ENCODE measurements around the gene CIAO3.
"Not testable (repeated sequence)": the region's sequence is repeated elsewhere in the genome, so short reads cannot be mapped to it uniquely, and the experiment has no call there.

The CIAO3 gene

DNA sequence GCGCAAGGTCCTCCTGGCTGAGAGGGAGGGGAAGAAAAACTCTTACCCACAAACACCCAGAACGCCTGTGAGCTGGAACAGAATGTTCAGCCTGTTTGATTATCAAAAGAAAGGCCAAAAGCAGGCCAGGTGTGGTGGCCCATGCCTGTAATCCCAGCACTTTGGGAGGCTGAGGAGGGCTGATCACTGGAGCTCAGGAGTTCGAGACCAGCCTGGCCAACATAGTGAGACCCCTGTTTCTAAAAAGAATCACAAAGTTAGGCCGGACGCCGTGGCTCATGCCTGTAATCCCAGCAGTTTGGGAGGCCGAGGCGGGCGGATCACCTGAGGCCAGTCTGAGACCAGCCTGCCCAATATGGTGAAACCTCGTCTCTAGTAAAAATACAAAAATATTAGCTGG, 35.5 kb upstream of the CIAO3 start:
- in situ Hi-C loops (cut with HindIII; ENCODE audit: low sequenced_read_pairs): not testable (repeated sequence)

DNA sequence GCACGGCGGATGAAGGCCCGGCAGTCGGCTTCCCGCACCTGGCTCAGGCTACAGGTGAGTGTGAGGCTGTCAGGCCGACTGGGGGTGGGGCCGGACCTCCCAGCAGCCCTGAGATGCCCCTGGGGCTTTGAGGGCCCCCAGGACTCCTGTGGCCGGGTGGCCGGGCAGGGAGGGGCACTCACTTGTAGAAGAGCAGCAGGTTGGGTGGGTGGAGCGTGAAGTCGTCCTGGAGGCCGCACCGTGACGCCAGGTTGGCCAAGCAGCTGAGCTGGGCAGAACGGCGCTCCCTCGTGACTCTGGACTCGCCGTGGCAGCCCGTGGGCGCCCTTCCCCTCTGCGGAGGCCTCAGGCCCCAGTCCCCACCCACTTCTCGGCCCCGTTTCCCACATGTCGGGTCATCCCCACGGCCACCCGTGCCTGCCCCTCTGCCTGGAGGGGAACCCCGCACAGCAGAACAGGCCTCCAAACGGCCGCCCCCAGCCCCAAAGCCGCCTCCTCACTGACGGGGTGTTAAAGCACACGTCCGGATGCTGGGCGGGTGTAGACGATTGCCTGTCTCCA, 34.5 kb upstream of the CIAO3 start:
- in situ Hi-C loops (cut with HindIII; ENCODE audit: low sequenced_read_pairs): no loop called here

DNA sequence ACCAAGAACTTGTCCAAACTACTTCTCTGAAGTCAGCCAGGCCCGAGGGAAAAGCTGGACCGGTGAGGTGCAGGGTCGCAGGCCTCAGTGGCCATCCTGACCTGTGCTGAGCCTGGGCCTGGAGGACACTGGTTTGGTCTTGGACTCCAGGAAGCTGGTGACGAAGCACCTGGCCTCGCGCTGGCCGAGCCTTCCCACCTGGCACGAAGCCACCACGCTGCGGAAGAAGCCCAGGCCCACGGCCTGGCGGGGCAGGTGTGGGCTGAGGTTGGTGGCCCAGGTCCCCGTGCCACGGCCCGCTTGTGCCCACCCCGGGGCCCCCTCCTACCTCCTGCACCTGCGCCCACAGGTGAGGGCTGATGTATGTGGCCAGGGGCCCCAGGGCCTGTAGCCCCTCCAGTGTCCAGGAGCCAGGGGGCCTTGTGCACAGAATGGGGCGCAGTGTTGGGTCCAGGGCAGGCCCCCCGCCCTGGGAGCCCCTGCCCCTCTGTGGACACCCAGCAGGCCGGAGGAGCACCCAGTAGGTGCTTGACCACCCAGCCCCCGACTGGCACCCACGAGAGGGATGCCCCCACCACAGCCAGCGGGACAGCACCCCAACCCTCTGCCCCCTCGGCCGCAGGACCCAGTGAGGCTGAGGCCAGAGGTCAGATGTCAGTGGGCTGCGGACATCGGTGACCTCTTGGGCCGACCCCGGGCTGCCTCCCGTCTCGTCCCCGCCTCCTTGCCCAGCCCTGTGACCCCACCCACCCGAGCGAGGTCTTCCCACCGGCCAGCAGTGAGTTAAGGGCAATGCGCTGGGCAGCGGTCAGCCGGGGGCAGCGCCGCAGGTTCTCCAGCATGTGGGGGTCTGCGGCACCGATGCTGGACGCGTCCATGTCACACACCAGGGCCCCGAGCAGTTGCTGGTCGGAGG, 33.5 kb upstream of the CIAO3 start:
- in situ Hi-C loops (cut with HindIII; ENCODE audit: low sequenced_read_pairs): no loop called here

DNA sequence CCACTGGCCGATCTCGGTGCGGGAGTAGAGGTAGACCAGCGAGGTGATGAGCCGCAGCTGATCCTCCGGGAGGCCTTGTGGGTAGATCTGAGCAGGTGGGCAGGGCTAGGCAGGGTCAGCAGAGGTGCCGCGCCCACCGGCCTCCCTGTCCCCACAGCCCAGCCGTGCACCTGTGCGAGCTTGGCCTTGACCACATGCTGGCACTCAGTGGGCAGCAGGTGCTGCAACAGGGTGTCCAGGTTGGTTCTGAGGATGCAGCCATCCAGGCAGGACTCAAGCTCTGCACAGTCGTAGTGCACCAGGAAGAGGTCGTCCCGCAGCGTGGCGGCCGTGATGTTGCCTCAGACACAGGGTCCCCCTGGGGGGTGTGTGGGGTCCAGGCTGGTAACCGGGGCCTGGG, 32.2 kb upstream of the CIAO3 start:
- in situ Hi-C loops (cut with HindIII; ENCODE audit: low sequenced_read_pairs): no loop called here

DNA sequence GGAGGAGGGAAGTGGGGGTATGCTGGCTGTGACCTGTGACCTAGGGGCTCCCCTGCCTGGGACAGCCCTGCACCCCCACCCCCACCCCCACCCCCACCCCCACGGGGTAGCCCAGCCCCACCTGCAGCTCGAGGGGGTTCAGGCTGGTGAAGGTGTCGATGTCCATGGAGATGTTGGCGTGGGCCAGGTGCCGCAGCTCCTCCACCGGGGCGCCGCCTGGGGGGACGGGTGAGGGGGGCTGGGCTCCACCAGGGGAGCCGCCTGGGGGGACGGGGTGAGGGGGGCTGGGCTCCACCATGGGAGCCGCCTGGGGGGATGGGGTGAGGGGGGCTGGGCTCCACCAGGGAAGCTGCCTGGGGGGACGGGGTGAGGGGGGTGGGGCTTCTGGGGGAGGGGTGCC, 29.6 kb upstream of the CIAO3 start:
- in situ Hi-C loops (cut with HindIII; ENCODE audit: low sequenced_read_pairs): no loop called here

DNA sequence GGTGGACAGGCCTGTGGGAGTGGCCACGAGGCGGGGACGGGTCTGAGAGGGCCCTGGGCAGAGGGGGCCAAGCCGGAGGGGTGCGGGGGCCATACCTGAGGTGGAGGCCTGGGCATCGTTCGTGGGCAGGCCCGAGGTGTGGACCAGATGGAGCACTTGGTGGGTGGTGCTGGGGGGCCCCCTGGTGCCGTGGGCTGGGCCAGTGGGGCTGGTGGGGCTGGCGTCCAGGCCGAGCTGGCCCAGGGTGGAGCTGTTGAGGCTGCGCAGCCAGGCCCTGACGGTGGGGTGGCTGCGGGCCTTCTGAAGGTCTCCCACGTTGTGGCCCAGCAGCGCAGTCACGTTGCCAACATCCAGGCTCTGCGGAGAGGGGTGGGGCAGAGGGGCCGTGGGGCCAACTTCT, 29.1 kb upstream of the CIAO3 start:
- in situ Hi-C loops (cut with HindIII; ENCODE audit: low sequenced_read_pairs): no loop called here

DNA sequence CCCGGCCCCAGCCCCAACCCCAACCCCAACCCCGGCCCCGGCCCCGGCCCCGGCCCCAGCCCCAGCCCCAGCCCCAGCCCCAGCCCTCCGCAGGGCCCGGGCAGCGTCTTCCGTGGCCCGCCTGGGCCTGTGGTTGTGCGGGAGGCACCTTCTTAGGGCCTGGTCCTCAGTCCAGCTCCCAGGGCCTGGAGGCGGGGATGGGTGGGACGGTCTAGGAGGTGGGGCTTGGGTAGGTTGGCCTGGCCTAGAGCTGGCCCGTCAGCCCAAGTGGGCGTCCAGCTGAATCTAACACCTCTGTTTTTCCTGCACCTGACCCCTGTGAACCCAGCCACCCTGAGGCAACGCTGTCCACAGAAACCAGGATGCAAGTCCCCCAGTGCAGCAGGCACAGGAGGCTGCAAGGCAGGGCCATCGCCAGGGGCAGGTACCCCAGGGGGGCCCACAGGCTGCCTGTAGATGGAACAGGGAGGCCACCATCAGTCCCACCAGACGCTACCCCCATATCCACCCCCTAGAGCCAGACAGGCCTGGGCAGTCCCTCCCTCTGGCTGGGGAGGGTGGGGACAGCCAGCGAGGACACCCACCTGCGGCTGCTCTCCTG, 28.5 kb upstream of the CIAO3 start:
- in situ Hi-C loops (cut with HindIII; ENCODE audit: low sequenced_read_pairs): no loop called here

DNA sequence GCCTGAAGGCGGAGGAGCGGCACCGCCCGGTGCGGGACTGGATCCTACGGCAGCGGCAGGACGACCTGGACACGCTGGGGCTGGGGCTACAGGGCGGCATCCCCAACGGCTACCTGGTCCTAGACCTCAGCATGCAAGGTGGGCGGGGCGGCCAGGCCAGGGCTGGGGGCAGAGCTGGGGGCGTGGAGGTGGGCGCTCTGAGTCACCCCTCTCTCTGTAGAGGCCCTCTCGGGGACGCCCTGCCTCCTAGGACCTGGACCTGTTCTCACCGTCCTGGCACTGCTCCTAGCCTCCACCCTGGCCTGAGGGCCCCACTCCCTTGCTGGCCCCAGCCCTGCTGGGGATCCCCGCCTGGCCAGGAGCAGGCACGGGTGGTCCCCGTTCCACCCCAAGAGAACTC, 27.6 kb upstream of the CIAO3 start:
- in situ Hi-C loops (cut with HindIII; ENCODE audit: low sequenced_read_pairs): no loop called here

DNA sequence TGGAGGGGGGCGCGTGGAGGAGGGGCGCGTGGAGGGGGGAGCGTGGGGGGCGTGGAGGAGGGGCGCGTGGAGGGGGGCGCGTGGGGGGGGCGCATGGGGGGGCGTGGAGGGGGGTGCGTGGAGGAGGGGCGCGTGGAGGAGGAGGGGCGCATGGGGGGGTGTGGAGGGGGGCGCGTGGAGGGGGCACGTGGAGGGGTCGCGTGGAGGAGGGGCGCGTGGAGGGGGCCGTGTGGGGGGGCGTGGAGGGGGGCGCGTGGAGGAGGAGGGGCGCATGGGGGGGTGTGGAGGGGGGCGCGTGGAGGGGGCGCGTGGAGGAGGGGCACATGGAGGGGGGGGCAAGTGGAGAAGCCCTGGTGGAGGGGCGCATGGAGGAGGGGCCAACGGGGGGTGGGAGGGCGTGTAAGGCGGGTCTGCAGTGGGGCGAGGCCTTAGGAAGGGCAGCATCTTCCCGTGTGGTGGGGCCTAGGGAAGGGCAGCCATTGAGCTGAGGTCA, 27.0 kb upstream of the CIAO3 start:
- in situ Hi-C loops (cut with HindIII; ENCODE audit: low sequenced_read_pairs): no loop called here

DNA sequence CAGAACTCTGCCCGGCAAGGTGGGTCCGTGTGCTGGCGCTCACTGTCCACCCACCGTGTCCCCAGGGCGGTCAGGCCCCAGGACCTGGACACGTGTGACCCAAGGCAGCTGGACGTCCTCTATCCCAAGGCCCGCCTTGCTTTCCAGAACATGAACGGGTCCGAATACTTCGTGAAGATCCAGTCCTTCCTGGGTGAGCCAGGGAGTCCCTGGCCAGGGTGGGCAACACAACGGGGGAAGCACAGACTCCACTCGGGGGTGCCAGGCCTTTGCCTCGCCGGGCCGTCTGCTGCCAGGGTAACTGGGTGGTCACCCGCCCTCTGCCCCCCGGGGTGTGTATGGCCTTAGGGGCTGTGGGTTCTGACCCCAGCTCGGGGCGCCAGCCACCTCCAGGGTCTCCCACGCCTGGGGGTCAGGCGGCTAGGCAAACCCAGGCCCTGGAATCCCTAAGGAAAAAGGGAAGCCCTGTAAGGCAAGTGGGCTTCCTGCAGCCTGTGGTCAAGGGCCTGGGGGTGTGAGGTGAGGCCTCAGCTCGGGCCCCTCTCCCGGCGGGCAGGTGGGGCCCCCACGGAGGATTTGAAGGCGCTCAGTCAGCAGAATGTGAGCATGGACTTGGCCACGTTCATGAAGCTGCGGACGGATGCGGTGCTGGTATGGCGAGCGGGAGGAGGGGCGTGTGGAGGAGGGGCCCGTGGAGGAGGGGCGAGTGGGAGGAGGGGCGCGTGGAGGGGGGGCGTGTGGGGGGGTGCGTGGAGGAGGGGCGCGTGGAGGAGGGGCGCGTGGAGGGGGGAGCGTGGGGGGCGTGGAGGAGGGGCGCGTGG, 26.2 kb upstream of the CIAO3 start:
- in situ Hi-C loops (cut with HindIII; ENCODE audit: low sequenced_read_pairs): no loop called here

DNA sequence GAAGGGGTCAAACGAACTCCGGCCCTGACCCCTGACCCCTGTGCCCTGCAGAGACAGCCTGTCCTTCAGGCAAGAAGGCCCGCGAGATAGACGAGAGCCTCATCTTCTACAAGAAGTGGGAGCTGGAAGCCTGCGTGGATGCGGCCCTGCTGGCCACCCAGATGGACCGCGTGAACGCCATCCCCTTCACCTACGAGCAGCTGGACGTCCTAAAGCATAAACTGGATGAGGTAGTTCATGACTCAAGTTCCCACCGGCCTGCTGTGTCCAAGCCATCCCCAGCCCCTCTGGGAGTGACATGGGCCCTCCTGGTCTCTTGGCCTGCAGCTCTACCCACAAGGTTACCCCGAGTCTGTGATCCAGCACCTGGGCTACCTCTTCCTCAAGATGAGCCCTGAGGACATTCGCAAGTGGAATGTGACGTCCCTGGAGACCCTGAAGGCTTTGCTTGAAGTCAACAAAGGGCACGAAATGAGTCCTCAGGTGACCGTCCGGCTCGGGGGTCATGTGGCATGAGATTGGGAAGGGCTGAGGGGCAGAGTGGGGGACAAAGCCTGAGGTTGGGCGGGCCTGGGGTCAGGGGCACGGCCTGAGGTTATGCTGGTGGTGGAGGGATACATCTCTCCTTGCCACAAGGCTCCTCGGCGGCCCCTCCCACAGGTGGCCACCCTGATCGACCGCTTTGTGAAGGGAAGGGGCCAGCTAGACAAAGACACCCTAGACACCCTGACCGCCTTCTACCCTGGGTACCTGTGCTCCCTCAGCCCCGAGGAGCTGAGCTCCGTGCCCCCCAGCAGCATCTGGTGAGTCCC, 25.4 kb upstream of the CIAO3 start:
- in situ Hi-C loops (cut with HindIII; ENCODE audit: low sequenced_read_pairs): no loop called here

DNA sequence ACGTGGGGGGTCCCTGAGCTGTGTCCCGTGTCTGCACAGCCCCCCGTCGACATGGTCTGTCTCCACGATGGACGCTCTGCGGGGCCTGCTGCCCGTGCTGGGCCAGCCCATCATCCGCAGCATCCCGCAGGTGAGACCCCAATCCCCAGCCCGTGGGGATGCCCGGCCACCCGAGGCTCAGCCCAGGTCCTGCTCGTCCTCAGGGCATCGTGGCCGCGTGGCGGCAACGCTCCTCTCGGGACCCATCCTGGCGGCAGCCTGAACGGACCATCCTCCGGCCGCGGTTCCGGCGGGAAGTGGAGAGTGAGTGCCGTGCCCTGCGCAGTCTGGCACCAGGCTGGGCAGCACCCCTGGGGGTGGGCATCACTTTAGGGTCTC, 24.7 kb upstream of the CIAO3 start:
- in situ Hi-C loops (cut with HindIII; ENCODE audit: low sequenced_read_pairs): no loop called here

DNA sequence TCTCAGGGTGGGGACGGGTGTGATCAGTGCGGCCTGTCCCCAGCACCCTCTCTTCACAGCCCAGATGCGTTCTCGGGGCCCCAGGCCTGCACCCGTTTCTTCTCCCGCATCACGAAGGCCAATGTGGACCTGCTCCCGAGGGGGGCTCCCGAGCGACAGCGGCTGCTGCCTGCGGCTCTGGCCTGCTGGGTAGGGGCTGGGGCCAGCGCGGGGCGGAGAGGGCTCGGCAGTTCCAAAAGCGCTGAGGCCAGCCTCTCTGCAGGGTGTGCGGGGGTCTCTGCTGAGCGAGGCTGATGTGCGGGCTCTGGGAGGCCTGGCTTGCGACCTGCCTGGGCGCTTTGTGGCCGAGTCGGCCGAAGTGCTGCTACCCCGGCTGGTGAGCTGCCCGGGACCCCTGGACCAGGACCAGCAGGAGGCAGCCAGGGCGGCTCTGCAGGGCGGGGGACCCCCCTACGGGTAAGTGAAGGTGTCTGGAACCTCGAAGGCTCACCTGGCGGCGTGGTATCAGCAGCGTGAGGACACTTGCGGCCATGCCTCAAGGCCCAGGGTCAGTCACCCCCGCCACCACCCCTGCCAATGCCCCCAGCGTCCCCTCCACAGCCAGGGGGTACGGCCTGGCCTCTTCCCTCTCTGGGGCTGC, 24.2 kb upstream of the CIAO3 start:
- in situ Hi-C loops (cut with HindIII; ENCODE audit: low sequenced_read_pairs): no loop called here

DNA sequence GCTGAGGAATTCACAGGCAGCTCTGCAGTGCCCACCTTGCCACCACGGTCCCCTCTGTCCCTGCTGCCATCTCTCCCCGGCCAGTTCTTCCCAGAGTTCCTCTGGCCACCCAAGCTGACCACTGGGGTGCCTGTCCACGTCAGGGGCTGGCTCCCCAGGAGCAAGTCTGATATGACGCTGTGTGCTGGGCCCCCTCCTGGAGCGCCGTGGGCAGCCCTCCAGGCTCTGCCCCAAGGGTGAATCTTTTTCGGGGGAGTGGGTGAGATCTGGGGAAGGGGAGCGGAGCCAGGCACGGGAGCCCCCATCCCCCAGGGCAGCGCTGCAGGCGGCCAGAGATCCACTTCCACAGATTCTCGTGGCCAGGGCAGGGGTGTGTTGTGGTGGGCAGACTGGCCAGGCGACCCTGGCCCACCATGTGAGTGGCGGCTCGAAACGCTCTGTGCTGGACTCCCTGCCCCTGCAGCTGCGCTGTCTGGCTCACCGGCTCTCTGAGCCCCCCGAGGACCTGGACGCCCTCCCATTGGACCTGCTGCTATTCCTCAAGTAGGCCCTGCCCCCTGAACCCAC, 23.5 kb upstream of the CIAO3 start:
- in situ Hi-C loops (cut with HindIII; ENCODE audit: low sequenced_read_pairs): no loop called here

DNA sequence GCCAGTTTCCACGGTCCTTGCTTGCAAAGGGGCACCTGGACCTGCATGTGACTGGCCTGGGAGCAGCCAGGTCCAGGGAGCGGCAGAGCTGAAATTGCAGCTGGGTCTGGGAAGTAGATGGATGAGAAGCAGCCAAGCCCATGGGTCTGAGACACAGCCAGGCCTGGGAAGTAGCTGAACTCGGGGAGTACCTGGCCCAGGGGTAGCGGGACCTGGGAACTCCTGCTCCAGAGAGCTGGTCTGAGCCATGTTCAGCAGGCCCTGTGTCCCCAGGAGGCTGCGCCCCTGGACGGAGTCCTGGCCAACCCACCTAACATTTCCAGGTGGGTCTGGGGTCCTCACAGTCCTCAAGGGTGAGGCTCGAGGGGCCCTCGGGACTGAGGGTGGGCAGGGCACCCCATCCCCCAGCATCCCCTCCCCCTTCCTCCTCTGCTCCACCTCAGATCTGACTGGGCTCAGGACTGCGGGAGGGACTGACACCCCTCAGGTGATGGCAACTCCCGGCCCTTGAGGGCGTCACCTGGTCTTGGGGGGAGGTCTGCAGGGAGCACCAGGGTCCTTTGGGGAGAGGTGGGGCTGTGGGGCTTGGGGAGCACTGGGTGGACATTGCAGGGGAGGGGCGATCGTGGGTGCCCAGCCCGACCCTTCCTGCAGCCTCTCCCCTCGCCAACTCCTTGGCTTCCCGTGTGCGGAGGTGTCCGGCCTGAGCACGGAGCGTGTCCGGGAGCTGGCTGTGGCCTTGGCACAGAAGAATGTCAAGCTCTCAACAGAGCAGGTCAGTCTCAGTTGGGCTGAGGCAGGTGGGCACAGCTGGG, 22.8 kb upstream of the CIAO3 start:
- in situ Hi-C loops (cut with HindIII; ENCODE audit: low sequenced_read_pairs): no loop called here

DNA sequence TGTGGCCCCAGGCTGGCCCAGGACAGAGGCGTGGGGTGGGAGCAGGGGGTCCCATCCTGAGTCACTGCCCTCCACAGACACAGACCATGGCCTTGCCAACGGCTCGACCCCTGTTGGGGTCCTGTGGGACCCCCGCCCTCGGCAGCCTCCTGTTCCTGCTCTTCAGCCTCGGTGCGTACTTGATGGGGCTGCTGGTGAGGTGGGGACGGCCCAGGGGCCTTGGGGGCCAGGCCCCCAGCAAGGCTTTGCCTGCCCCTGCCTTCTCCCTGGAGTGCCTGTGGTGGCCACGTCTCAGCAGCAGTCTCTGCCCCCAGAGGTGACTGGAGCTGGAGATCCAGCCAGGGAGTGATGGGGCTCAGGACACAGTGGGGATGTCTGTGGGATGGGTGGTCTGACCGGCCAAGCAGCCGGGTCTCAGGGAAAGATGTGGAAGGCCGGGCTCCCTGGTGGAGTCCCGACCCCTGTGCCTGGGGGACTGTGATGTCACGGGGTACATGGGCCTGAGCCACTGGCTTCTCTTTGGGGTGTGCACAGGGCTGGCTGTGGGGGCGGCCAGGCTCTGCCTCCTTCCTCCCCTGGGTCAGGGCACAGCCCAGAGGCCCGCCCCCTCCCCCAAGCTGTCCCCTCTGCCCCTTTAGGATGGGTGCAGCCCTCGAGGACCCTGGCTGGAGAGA, 21.9 kb upstream of the CIAO3 start:
- in situ Hi-C loops (cut with HindIII; ENCODE audit: low sequenced_read_pairs): no loop called here

DNA sequence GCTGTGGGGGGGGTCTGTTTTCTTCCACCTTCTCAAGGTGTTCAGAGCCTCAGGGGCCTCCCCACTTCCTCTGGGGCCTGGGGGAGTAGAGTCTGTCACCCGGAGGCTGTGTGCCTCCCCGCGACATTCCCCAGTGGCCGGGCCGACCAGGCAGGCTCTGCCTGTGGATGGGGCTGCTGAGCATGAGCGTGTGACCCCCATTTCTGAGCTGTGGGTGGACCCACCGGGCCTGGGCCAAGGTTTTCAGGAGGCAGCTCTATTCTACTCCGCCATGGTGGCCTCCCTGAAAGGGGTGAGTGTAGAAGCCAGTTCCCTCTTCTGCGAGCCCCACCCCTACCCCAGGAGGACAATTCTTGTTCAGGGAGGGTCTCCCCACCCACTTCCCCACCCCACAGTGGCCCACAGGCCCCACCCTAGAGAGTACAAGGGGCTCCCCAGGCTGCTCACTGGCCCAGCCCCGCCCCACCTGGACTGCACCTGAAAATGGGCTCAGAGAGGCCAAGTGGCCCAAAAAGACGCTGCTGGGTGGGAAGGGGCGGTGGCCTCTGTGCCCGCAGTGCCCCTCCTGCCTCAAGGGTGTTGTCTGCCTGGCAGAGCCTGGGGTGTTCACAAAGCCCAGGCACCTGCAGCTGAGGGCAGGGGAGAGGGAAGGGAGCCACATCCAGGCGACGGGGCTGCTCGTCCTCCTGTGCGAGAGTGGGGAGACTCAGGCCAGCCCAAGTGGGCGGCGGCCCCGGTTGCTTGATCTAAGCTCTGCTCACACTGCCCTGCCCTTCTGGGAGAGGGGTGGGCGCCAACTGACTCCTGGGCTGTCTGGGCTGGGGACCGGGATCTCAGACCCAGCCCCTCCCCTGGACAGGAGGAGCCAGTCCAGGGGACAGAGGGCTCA, 21.1 kb upstream of the CIAO3 start:
- in situ Hi-C loops (cut with HindIII; ENCODE audit: low sequenced_read_pairs): no loop called here
